OCI-LY1 (cell line): Measurements from ENCODE around the gene MCTP1.
A peak's percentile ranks its signal among the peaks of the same experiment; 100 is the strongest.
"Not testable (repeated sequence)": the region's sequence is repeated elsewhere in the genome, so short reads cannot be mapped to it uniquely, and the experiment has no call there.

Source experiments
- H2AFZ ChIP-seq: fragments of 200-600 bp; sonication (generic), shearing (Covaris generic); 2 replicates; pipeline ENCODE4 v1.6.0; 2014; ENCODE audit warnings: antibody characterized with exemption, mild to moderate bottlenecking, low read length
- H3F3A ChIP-seq: fragments of 200-600 bp; sonication (generic), shearing (Covaris generic); 2 replicates; pipeline ENCODE4 v1.6.0; 2014; ENCODE audit warnings: mild to moderate bottlenecking, antibody characterized with exemption, low read length, moderate library complexity; ENCODE audit not compliant: insufficient read depth
- H3K27ac ChIP-seq: fragments of 200-600 bp; sonication (generic); 2 replicates; pipeline ENCODE4 v1.5.1; 2014; ENCODE audit warnings: low read length, mixed run types, mild to moderate bottlenecking, low read depth; ENCODE audit not compliant: poor library complexity, severe bottlenecking
- H3K27me3 ChIP-seq: fragments of 200-600 bp; sonication (generic); 2 replicates; pipeline ENCODE4 v1.6.0; 2014; ENCODE audit warnings: antibody characterized with exemption, mild to moderate bottlenecking, low read length, moderate library complexity; ENCODE audit not compliant: insufficient read depth
- H3K36me3 ChIP-seq: fragments of 200-600 bp; sonication (generic); 2 replicates; pipeline ENCODE4 v1.6.1; 2014; ENCODE audit warnings: mild to moderate bottlenecking, antibody characterized with exemption, low read length, moderate library complexity, mixed read lengths; ENCODE audit not compliant: insufficient read depth
- H3K4me1 ChIP-seq: fragments of 200-600 bp; sonication (generic); 2 replicates; pipeline ENCODE4 v1.5.1; 2014; ENCODE audit warnings: mild to moderate bottlenecking, low read length, moderate library complexity; ENCODE audit not compliant: insufficient read depth, severe bottlenecking
- H3K4me2 ChIP-seq: fragments of 200-600 bp; sonication (generic), shearing (Covaris generic); 2 replicates; pipeline ENCODE4 v1.6.1; 2014; ENCODE audit warnings: low read length
- H3K4me3 ChIP-seq: fragments of 200-600 bp; sonication (generic); 2 replicates; pipeline ENCODE4 v1.5.1; 2014; ENCODE audit warnings: low read length, low read depth, mild to moderate bottlenecking, mixed read lengths; ENCODE audit not compliant: poor library complexity, severe bottlenecking
- H3K79me2 ChIP-seq: fragments of 200-600 bp; shearing (Covaris generic); 2 replicates; pipeline ENCODE4 v1.6.1; 2016; ENCODE audit warnings: mixed run types, low read length, mixed read lengths; ENCODE audit not compliant: insufficient read depth
- H3K9ac ChIP-seq: fragments of 200-600 bp; sonication (generic), shearing (Covaris generic); 2 replicates; pipeline ENCODE4 v1.6.1; 2014; ENCODE audit warnings: mild to moderate bottlenecking, low read length, mixed read lengths
- H3K9me2 ChIP-seq: fragments of 200-600 bp; sonication (generic), shearing (Covaris generic); 2 replicates; pipeline ENCODE4 v1.6.1; 2014; ENCODE audit warnings: low read depth, mild to moderate bottlenecking, low read length, mixed read lengths
- H3K9me3 ChIP-seq: fragments of 200-600 bp; shearing (Covaris generic); 2 replicates; pipeline ENCODE4 v1.6.1; 2014; ENCODE audit warnings: low read length, mixed read lengths
- H4K20me1 ChIP-seq: fragments of 200-600 bp; sonication (generic), shearing (Covaris generic); 2 replicates; pipeline ENCODE4 v1.6.0; 2016; ENCODE audit warnings: mild to moderate bottlenecking, low read length; ENCODE audit not compliant: insufficient read depth
- EZH2 ChIP-seq: fragments of 200-600 bp; sonication (generic), shearing (Covaris generic); IDR thresholded peaks from 2 replicates; pipeline ENCODE4 v1.8.0; 2017; ENCODE audit warnings: borderline replicate concordance, mixed run types, mild to moderate bottlenecking, antibody characterized with exemption, low read length, moderate library complexity, mixed read lengths
- TF ChIP-seq, protein P1 (sequence below): fragments of 200-600 bp; sonication (generic), shearing (Covaris generic); IDR thresholded peaks from 2 replicates; pipeline ENCODE4 v1.5.1; 2017; ENCODE audit warnings: mild to moderate bottlenecking, antibody characterized with exemption, low read length, moderate library complexity, mixed read lengths

MCTP1 gene

DNA sequence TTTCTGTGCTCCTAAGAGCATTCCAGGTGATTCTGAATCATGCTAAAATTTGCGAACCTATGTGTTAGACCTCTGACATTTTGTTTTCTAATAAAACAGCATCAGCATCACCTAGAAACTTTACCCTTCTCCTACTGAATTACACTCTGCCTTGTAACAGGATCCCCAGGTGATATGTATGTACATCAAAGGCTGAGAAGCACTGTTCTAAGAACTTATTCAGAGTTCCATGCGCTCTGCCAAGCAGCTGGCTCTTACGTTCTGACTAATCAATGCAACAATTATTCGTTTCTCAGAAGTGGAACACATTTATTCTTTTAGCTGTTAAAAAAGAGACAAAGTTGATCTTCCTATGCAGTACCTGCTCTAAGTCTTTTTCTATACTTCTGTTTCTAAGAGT is 437.9 kb downstream of the MCTP1 start:
- Histone ChIP-seq H3K79me2 (no peaks in the 10 kb centered on the region), H3K9me2 (no peaks in the 10 kb centered on the region), H3K36me3 (no peaks in the 10 kb centered on the region), H4K20me1 (no peaks in the 10 kb centered on the region), H3K27ac (peak overlapping the region; percentile 93), H3K9ac (peak overlapping the region; percentile 37), H3K4me1 (peaks cover 82% of the 10 kb centered on the region), H3K4me3 (peak overlapping the region; percentile 1), H3K27me3 (no peaks in the 10 kb centered on the region), H2AFZ (no peak overlapping the region), H3F3A (no peaks in the 10 kb centered on the region; the same call in 1 of the 2 replicates), H3K9me3 (no peaks in the 10 kb centered on the region), H3K4me2 (peak overlapping the region; percentile 42)
- TF ChIP-seq, protein P1, sequence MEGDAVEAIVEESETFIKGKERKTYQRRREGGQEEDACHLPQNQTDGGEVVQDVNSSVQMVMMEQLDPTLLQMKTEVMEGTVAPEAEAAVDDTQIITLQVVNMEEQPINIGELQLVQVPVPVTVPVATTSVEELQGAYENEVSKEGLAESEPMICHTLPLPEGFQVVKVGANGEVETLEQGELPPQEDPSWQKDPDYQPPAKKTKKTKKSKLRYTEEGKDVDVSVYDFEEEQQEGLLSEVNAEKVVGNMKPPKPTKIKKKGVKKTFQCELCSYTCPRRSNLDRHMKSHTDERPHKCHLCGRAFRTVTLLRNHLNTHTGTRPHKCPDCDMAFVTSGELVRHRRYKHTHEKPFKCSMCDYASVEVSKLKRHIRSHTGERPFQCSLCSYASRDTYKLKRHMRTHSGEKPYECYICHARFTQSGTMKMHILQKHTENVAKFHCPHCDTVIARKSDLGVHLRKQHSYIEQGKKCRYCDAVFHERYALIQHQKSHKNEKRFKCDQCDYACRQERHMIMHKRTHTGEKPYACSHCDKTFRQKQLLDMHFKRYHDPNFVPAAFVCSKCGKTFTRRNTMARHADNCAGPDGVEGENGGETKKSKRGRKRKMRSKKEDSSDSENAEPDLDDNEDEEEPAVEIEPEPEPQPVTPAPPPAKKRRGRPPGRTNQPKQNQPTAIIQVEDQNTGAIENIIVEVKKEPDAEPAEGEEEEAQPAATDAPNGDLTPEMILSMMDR = no peak
- no peak for TF ChIP-seq EZH2

DNA sequence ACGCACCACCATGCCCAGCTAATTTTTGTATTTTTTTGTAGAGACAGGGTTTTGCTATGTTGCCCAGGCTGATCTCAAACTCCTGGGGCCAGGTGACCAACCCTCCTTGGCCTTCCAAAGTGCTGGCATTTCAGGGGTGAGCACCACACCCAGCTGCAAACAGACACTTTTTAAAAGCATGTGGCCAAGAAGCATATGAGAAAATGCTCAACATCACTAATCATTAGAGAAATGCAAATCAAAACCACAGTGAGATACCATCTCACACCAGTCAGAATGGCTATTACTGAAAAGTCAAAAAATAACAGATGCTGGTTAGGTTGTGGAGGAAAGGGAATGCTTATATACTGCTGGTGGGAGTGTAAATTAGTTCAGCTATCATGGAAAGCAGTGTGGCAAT is 439.2 kb downstream of the MCTP1 start:
- H3K4me3 ChIP-seq, H3K27me3 ChIP-seq, H4K20me1 ChIP-seq, H3K36me3 ChIP-seq, H3K79me2 ChIP-seq, H3K9me3 ChIP-seq, H3F3A ChIP-seq, H2AFZ ChIP-seq, H3K4me2 ChIP-seq, H3K9ac ChIP-seq, H3K9me2 ChIP-seq: not testable (repeated sequence)
- Histone ChIP-seq H3K4me1 (peaks cover 82% of the 10 kb centered on the region), H3K27ac (peak overlapping the region; percentile 93)

DNA sequence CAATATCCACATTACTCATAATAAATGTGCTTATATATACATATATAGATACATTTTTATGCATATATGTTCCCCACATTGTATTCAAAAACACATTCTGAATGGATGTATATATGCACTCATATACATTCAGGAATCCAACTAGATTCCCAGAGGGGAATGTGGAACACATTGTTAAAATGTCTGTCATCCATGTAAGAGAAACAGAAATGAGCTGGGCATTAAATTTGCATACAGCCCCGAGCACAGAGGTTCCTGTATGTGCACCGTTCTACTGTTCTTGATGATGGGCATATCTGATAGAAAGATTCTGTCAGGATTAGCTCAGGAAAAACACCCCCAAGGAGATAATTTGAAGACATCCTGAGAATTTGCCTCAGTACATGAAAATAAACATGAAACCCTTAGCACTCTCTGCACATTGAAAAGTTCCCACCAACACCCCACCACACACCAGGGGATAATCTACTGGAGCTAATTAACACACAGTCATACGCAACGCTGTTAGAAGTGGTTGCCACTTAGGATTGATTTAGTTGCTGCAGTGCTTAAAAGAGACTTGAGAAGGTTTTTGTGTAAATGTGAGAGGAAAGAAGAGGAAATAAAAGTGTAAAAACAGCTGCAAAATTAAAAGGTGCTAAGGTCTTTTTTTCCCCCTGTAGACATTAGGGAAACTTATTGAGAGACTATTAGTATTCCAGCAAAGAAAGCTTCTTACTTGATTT is 443.1 kb downstream of the MCTP1 start:
- H3K79me2 ChIP-seq = no peaks in the 10 kb centered on the region
- H3K27ac ChIP-seq = peak overlapping the region; percentile 63
- peak overlapping the region; percentile 38 for H3K9ac ChIP-seq
- H3K9me3 ChIP-seq = no peaks in the 10 kb centered on the region
- TF ChIP-seq, protein P1 = no peak
- TF ChIP-seq EZH2 = no peak
- peak overlapping the region; percentile 57 for H3K4me2 ChIP-seq
- no peaks in the 10 kb centered on the region for H3K9me2 ChIP-seq
- no peaks in the 10 kb centered on the region for H3K27me3 ChIP-seq
- peaks cover 75% of the 10 kb centered on the region for H3K4me1 ChIP-seq
- no peaks in the 10 kb centered on the region for H4K20me1 ChIP-seq
- H3K4me3 ChIP-seq = peak overlapping the region; percentile 22
- H3F3A ChIP-seq = no peaks in the 10 kb centered on the region
- H2AFZ ChIP-seq = peak overlapping the region; percentile 62; the same call in 1 of the 2 replicates
- H3K36me3 ChIP-seq = no peaks in the 10 kb centered on the region

- no peak overlapping the region for H3K9ac ChIP-seq
These were observed 451.0 kb downstream of the MCTP1 start for GRCh38 chr5:94833851-94834250.

More at GRCh38 chr5:94833851-94834250, 451.0 kb downstream of the MCTP1 start:
- Histone ChIP-seq H3K4me3 (no peak overlapping the region), H3K9me3 (no peaks in the 10 kb centered on the region), H4K20me1 (no peaks in the 10 kb centered on the region), H3K4me2 (peak overlapping the region; percentile 17; the same call in 1 of the 2 replicates), H3K27me3 (no peaks in the 10 kb centered on the region), H3K4me1 (peaks cover 72% of the 10 kb centered on the region), H3K36me3 (no peaks in the 10 kb centered on the region), H3K9me2 (no peaks in the 10 kb centered on the region), H2AFZ (peak overlapping the region; percentile 75; the same call in 1 of the 2 replicates), H3K79me2 (no peaks in the 10 kb centered on the region), H3K27ac (peak overlapping the region; percentile 76), H3F3A (no peaks in the 10 kb centered on the region)
- TF ChIP-seq, protein P1 = no peak
- TF ChIP-seq EZH2 = no peak
